C4-2B (cell line): ENCODE measurements around the gene TIGD1.

ENCODE experiments used
- CTCF ChIP-seq: fragments of 450-650 bp; conservative IDR thresholded peaks from 2 replicates; pipeline ENCODE4 v1.5.1; 2017; ENCODE audit warnings: mild to moderate bottlenecking
- ZFX ChIP-seq: fragments of 450-650 bp; IDR thresholded peaks from 2 replicates; pipeline ENCODE4 v1.6.1; 2017

- no peak for TF ChIP-seq CTCF
- no peak for TF ChIP-seq ZFX
These were observed 1.4 kb upstream of the TIGD1 start for GRCh38 chr2:232551776-232552175.
